OCI-LY1 (cell line): ENCODE results near the gene SH3RF3.

Experiments
- H2AFZ ChIP-seq: fragments of 200-600 bp; sonication (generic), shearing (Covaris generic); 2 replicates; pipeline ENCODE4 v1.6.0; 2014; ENCODE audit warnings: antibody characterized with exemption, mild to moderate bottlenecking, low read length
- H3F3A ChIP-seq: fragments of 200-600 bp; sonication (generic), shearing (Covaris generic); 2 replicates; pipeline ENCODE4 v1.6.0; 2014; ENCODE audit warnings: mild to moderate bottlenecking, antibody characterized with exemption, low read length, moderate library complexity; ENCODE audit not compliant: insufficient read depth
- H3K27ac ChIP-seq: fragments of 200-600 bp; sonication (generic); 2 replicates; pipeline ENCODE4 v1.5.1; 2014; ENCODE audit warnings: low read length, mixed run types, mild to moderate bottlenecking, low read depth; ENCODE audit not compliant: poor library complexity, severe bottlenecking
- H3K27me3 ChIP-seq: fragments of 200-600 bp; sonication (generic); 2 replicates; pipeline ENCODE4 v1.6.0; 2014; ENCODE audit warnings: antibody characterized with exemption, mild to moderate bottlenecking, low read length, moderate library complexity; ENCODE audit not compliant: insufficient read depth
- H3K36me3 ChIP-seq: fragments of 200-600 bp; sonication (generic); 2 replicates; pipeline ENCODE4 v1.6.1; 2014; ENCODE audit warnings: mild to moderate bottlenecking, antibody characterized with exemption, low read length, moderate library complexity, mixed read lengths; ENCODE audit not compliant: insufficient read depth
- H3K4me1 ChIP-seq: fragments of 200-600 bp; sonication (generic); 2 replicates; pipeline ENCODE4 v1.5.1; 2014; ENCODE audit warnings: mild to moderate bottlenecking, low read length, moderate library complexity; ENCODE audit not compliant: insufficient read depth, severe bottlenecking
- H3K4me2 ChIP-seq: fragments of 200-600 bp; sonication (generic), shearing (Covaris generic); 2 replicates; pipeline ENCODE4 v1.6.1; 2014; ENCODE audit warnings: low read length
- H3K4me3 ChIP-seq: fragments of 200-600 bp; sonication (generic); 2 replicates; pipeline ENCODE4 v1.5.1; 2014; ENCODE audit warnings: low read length, low read depth, mild to moderate bottlenecking, mixed read lengths; ENCODE audit not compliant: poor library complexity, severe bottlenecking
- H3K79me2 ChIP-seq: fragments of 200-600 bp; shearing (Covaris generic); 2 replicates; pipeline ENCODE4 v1.6.1; 2016; ENCODE audit warnings: mixed run types, low read length, mixed read lengths; ENCODE audit not compliant: insufficient read depth
- H3K9ac ChIP-seq: fragments of 200-600 bp; sonication (generic), shearing (Covaris generic); 2 replicates; pipeline ENCODE4 v1.6.1; 2014; ENCODE audit warnings: mild to moderate bottlenecking, low read length, mixed read lengths
- H3K9me2 ChIP-seq: fragments of 200-600 bp; sonication (generic), shearing (Covaris generic); 2 replicates; pipeline ENCODE4 v1.6.1; 2014; ENCODE audit warnings: low read depth, mild to moderate bottlenecking, low read length, mixed read lengths
- H3K9me3 ChIP-seq: fragments of 200-600 bp; shearing (Covaris generic); 2 replicates; pipeline ENCODE4 v1.6.1; 2014; ENCODE audit warnings: low read length, mixed read lengths
- H4K20me1 ChIP-seq: fragments of 200-600 bp; sonication (generic), shearing (Covaris generic); 2 replicates; pipeline ENCODE4 v1.6.0; 2016; ENCODE audit warnings: mild to moderate bottlenecking, low read length; ENCODE audit not compliant: insufficient read depth
- EZH2 ChIP-seq: fragments of 200-600 bp; sonication (generic), shearing (Covaris generic); IDR thresholded peaks from 2 replicates; pipeline ENCODE4 v1.8.0; 2017; ENCODE audit warnings: borderline replicate concordance, mixed run types, mild to moderate bottlenecking, antibody characterized with exemption, low read length, moderate library complexity, mixed read lengths
- TF ChIP-seq, protein P1 (sequence below): fragments of 200-600 bp; sonication (generic), shearing (Covaris generic); IDR thresholded peaks from 2 replicates; pipeline ENCODE4 v1.5.1; 2017; ENCODE audit warnings: mild to moderate bottlenecking, antibody characterized with exemption, low read length, moderate library complexity, mixed read lengths

Gene SH3RF3

DNA sequence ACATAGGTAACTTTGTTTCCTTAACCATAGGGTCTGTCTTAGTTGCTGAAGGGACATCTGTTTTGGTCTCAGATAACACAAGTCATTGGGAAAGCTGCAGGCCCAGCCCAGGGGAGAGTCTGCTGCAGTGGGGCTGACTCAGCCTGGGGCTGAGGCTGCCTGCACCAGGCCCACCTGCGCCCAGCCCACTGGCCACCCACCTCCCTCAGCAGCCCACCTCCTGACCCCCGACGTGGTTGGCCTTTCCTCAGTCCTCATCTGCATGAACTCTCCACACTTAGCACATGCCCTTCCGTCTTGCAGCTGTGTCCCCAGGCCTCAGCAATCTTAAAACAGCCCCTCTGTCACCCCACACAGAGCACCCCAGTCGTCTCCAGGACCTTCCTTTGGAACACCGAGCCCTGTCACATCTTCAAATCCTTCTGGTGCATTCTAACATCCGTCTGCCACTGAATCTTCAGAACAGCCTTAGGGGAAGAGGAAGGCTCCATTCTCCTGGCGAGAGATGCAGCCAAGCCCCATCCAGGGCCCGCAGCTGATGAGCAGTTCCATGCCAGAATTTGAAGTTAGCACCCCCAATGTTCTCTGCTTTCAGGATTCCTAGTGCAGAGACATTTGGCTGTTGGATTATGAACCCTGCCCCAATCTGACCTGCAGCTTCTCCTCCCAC, 253.4 kb downstream of the SH3RF3 start:
- no peaks in the 10 kb centered on the region for H3K9me2 ChIP-seq
- H3K27me3 ChIP-seq: no peaks in the 10 kb centered on the region
- no peaks in the 10 kb centered on the region for H4K20me1 ChIP-seq
- no peaks in the 10 kb centered on the region for H3K9me3 ChIP-seq
- no peak overlapping the region for H3K27ac ChIP-seq
- H3K36me3 ChIP-seq: no peaks in the 10 kb centered on the region
- H3K9ac ChIP-seq: no peak overlapping the region
- no peaks in the 10 kb centered on the region for H3F3A ChIP-seq
- no peak overlapping the region for H3K4me3 ChIP-seq
- H3K4me2 ChIP-seq: no peak overlapping the region
- TF ChIP-seq, protein P1, sequence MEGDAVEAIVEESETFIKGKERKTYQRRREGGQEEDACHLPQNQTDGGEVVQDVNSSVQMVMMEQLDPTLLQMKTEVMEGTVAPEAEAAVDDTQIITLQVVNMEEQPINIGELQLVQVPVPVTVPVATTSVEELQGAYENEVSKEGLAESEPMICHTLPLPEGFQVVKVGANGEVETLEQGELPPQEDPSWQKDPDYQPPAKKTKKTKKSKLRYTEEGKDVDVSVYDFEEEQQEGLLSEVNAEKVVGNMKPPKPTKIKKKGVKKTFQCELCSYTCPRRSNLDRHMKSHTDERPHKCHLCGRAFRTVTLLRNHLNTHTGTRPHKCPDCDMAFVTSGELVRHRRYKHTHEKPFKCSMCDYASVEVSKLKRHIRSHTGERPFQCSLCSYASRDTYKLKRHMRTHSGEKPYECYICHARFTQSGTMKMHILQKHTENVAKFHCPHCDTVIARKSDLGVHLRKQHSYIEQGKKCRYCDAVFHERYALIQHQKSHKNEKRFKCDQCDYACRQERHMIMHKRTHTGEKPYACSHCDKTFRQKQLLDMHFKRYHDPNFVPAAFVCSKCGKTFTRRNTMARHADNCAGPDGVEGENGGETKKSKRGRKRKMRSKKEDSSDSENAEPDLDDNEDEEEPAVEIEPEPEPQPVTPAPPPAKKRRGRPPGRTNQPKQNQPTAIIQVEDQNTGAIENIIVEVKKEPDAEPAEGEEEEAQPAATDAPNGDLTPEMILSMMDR: no peak
- TF ChIP-seq EZH2: no peak
- no peak overlapping the region for H2AFZ ChIP-seq
- H3K79me2 ChIP-seq: no peaks in the 10 kb centered on the region
- no peaks in the 10 kb centered on the region for H3K4me1 ChIP-seq

- Histone ChIP-seq H4K20me1 (no peaks in the 10 kb centered on the region), H3K79me2 (no peaks in the 10 kb centered on the region), H3K4me1 (no peaks in the 10 kb centered on the region), H3F3A (no peaks in the 10 kb centered on the region), H3K4me2 (no peak overlapping the region), H3K27ac (no peak overlapping the region), H3K9ac (no peak overlapping the region), H3K4me3 (no peak overlapping the region), H3K9me2 (no peaks in the 10 kb centered on the region), H3K27me3 (no peaks in the 10 kb centered on the region), H3K9me3 (no peaks in the 10 kb centered on the region), H3K36me3 (no peaks in the 10 kb centered on the region), H2AFZ (no peak overlapping the region)
- TF ChIP-seq, protein P1: no peak
- TF ChIP-seq EZH2: no peak
These were observed 253.9 kb downstream of the SH3RF3 start for GRCh38 chr2:109382951-109383350.

DNA sequence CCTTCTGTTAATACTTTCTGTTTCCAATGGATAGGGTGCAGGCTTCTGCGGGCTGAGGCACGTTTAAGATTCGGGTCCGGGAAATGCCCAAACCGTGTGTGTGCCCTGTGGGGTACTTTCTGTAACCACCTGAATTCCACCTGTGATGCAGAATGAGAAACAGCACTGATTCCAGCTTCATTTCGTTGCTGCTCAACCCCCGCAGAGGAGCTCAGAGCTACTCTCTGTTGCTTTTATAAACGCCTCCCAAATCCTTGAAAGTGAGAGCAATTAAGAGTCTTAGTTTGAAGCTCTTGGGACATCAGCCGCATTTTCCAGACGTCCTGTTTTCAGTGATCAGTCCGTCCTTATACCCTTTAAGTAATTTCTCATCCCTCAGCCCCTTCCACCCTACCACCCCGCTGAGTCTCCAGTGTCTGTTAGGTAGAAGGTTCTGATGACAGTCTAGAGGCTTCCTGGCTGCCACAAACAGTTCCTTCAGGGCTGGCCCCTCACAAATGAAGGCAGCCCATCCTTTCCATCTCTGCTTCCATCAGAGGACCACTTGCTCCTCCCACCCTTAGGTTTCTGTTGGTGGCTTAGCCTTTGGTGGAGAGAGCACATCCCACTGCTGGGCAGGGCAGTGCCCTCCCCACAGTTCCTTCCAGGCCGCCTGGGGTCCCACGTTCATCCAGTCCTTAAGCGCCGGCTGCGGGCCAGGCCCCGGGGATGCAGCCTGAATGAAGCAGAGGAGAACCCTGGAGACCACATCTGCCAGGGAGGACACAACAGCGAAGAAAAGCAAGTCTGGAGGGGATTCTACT, 254.7 kb downstream of the SH3RF3 start:
- no peak for TF ChIP-seq EZH2
- TF ChIP-seq, protein P1: no peak
- Histone ChIP-seq H3K4me2 (no peak overlapping the region), H3K9me3 (no peaks in the 10 kb centered on the region), H3K9me2 (no peaks in the 10 kb centered on the region), H3K9ac (no peak overlapping the region), H4K20me1 (no peaks in the 10 kb centered on the region), H3K4me3 (no peak overlapping the region), H3K27ac (no peak overlapping the region), H3K4me1 (no peaks in the 10 kb centered on the region), H3K79me2 (no peaks in the 10 kb centered on the region), H2AFZ (no peak overlapping the region), H3F3A (no peaks in the 10 kb centered on the region), H3K27me3 (no peaks in the 10 kb centered on the region), H3K36me3 (no peaks in the 10 kb centered on the region)
